HG03520 (cell line): ENCODE measurements around the gene MDFIC2.

Experiments used
- ATAC-seq: cut with Tn5 transposase; IDR thresholded peaks from one replicate; pipeline ENCODE4 v1.9.1; 2021; ENCODE audit warnings: mild to moderate bottlenecking, moderate library complexity; ENCODE audit not compliant: unreplicated experiment

MDFIC2 gene

DNA sequence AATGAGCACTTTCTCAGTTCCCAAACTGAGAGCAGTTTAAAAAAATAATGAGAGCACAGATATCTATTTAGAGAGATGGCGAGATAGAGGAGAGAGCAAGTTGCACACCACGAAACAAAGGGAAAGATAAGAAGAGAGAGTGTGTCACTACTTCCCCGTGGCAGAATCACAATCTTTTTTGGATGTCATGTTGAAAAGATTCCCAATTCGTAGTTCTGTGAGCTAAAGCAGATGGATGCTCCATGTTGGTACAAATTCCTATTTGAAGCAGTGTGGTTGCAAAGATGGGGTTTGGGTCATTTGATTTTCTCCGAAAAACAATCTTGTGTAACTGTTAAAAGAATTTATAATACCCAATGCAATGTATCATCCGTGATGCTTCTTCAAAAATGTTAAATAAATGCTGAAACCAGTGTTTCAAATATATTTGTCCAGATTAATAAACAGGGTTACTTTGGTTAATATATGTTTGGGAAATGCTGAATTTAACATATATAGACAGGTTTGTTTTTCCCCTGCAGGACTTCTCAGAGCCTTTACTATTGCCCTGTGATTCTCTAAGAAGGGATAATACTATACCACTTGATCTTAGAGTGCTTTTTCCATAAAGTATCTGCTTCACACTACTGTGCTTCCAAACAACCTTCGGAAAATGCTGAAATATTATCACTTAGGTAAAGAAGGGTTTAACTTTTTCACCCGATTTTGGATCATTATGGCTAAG is 128.5 kb downstream of the MDFIC2 start:
- no peak for ATAC-seq

DNA sequence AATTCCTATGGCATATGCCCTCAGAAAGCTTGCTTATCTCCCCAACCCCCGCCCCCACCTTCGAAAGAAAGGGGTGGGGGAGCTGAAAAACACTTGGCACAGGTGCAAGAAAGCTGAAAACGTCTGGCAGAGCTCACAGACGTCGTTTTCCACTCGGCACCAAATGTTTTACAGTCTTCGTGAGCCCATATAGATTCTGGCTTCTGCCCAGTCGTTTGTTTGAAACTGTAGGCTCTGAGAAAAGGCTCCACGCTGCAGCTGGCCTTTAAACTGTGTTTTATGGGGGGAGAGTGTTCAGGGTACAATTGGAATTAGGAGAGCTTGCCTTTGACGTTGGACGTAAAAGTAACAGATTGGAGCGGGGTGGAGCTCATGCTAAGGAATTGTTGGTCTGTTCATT is 130.3 kb downstream of the MDFIC2 start:
- ATAC-seq, result no peak

DNA sequence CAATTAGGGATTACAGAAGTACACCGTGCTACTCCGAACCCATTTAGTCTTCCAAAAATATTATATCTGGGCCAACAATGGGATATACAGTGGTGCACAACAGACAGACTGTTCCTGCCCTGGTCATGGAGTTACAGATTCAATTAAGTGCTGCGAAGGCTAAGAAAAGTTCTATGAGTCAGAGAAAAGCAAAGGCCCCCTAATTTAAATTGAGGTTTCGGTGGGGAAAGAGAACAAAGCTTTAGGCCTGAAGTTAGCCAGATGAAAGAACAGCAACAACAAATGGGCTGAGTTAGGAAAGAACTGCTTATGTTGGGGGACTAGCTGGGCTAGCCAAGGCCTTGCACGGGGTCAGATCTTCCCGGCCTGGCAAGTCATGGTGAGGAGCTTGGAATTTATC is 131.8 kb downstream of the MDFIC2 start:
- ATAC-seq, result no peak

DNA sequence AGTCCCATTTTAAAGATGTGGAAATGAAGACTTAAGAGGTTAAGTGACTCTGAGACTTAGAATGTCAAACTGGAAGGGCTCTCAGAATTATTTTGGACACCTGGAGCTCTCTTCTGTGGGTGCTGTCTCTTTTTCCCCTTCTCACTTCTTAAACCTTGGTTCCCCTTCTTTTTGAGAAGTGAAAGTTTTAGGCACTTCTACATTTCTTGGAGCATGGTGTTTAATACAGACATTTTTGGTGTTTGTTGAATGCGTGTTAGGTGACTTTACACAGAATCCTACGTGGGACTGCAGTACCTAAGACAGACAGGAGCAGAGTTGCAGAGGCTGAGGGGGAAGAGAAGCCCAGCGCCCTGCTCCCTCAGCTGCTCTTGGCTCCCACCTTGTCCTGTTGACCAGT is 133.3 kb downstream of the MDFIC2 start:
- ATAC-seq, result peak; percentile 49

DNA sequence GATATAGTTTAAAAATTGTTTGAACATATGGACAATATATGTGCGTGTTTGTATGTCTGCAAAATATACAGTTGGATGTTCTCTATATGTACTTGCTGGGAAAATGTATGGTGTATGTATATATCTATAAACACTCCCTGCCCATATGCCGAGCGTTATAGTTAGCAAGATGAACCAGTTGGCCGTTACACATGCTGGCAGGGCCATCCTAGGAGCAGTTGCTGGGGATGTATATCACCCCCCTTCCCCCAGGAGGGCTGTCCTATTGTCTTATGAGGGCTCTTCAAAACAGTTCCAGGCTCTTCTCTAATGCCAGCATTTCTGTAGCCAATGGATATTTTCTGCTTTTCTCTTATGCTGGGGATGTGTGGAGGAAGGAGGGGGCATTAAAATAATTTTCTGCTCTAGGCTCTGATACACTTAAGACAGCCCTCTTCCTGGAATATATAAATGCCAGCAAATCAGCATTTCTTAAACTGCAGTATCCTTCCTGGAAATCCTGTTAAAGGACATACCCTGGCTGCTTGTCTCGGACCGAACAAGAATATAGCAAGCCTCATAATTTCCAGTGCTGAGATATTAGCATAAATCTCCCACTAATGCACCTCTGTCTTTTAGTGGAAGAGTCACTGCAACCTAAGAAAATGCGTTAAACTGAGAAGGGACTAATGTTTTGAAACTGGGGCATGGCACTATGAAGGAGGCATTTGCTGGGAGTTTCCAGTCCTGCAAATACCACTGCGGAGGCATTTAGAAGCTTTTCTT is 134.4 kb downstream of the MDFIC2 start:
- no peak for ATAC-seq

DNA sequence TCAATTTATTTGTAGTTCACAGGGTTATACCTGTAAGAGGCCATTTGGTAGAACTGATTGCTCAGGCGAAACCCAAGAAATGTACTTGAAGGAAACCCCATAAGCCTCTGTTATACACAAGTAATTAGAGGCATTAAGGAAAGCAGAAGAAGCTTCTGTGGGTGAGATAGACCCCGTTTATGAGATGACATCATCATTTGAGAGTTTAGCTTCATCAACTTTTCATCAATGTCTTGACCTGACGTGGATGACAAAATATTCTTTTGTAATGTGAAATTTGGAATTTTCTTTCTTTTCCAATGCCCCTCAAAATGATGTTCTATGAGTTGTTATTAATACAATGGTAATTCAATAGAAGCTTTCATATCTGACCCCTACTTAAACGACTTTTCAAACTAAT is 136.2 kb downstream of the MDFIC2 start:
- ATAC-seq, result no peak

DNA sequence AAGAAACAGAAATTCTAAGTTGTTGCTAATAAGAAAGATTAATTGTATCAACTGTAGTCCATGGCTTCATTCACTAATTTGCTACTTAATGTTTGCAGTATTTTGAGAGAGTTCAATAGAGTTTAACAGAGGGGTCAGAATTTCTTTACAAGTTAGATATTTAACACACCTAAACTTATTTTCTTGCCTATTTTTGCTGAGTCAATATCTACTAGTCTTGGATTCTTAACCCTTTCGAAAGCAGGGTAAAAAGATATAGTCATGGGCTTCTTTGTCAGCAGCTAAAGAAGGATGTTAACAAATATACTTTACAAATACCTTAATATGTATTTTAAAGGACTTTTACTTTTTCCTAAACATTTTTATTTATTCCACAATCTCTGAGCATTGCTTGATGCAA is 155.6 kb downstream of the MDFIC2 start:
- no peak for ATAC-seq

DNA sequence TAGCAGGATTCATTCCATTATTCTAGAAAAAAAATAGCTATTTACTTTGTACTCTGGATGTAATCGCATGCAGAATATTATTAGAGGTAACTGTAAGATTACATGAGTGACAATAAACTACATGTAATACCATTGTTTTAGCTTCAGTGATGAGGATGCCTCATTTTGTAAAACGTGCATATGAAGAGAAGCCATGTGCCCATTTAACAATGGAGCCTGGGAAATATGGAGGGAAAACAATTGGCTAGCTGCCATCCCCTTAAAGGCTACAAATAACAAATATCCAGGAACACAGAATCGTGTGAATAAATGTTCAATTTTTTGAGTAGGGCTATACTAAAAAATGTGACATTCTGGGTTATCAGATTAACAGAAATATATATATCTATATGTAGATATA is 161.8 kb downstream of the MDFIC2 start:
- ATAC-seq, result no peak

DNA sequence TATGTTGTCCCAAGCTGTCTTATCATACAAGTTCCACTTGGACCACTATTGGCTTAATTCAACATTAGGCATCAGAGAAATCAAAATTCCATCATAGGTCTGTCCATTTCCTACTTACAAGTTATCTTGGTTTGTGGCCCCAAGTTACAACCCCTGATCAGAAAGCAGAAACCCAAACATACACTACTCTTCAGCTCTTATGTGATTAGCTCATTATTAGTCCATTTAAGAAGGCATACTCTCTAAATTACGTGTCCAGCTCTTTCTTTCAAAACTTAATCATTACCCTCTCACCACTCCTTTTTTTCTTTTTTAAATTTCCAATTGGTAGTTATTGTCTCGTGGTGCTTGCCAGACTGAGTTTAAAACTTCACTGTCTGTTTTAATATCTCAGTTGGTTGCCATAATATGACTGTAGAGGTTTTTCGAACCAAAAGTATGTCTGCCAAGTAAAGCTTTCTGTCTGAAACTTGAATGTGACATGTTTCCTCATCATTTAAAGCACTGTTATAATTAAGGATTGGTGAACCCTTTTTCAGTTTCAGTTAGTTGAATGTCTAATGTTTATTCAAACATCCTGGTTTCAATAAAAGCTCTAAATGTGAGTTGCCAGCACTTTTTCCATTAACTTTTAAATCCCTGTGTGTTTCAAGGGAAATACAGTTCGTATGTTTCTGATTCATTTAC is 162.6 kb downstream of the MDFIC2 start:
- ATAC-seq, result no peak
